HL-60 (cell line): ENCODE data around the gene RDH16.

Source experiments
- CTCF ChIP-seq: IDR thresholded peaks from one replicate; pipeline ENCODE4 v1.5.1; 2011; ENCODE audit warnings: low read length, control low read depth, inconsistent platforms; ENCODE audit not compliant: insufficient read depth
- GABPA ChIP-seq: IDR thresholded peaks from 2 replicates; pipeline ENCODE4 v1.6.1; 2012; ENCODE audit warnings: low read depth
- POLR2AphosphoS5 ChIP-seq: IDR thresholded peaks from 2 replicates; pipeline ENCODE4 v1.6.1; 2012; ENCODE audit warnings: low read depth
- REST ChIP-seq: IDR thresholded peaks from 2 replicates; pipeline ENCODE4 v1.6.1; 2012; ENCODE audit warnings: low read depth; ENCODE audit not compliant: insufficient replicate concordance

GRCh38 chr12:56943878-56944277 is 13.5 kb downstream of the RDH16 start:
- TF ChIP-seq CTCF (no peak), REST (no peak), GABPA (no peak), POLR2AphosphoS5 (no peak)
